Astrocyte (in vitro differentiated cells and primary cell): ENCODE data around the gene MMP19.

Source experiments
- CTCF ChIP-seq: IDR thresholded peaks from 2 replicates; pipeline ENCODE4 v1.5.1; 2011; ENCODE audit warnings: low read depth, mild to moderate bottlenecking, inconsistent platforms, low read length, moderate library complexity; ENCODE audit not compliant: insufficient read depth
- EZH2 ChIP-seq: IDR thresholded peaks from 2 replicates; pipeline ENCODE4 v1.6.1; 2012; ENCODE audit warnings: mild to moderate bottlenecking, low read length, inconsistent platforms; ENCODE audit not compliant: insufficient read depth

GRCh38 chr12:55818140-55818728, 24.5 kb downstream of the MMP19 start:
- TF ChIP-seq CTCF (no peak), EZH2 (no peak)
